Adrenal gland (tissue), 12 donors: Measurements from ENCODE around the gene C14orf93. TPM values are rescaled to one million over a fixed set of nuclear protein-coding genes. Genes with fewer than 3 reads are reported as not detected.

Experiments used
- DNase-seq, 7 donors: peaks; one replicate each; pipeline ENCODE4 v3.0.0-alpha.2; 2019 to 2020
- H3K27ac ChIP-seq, 5 donors: fragments of 200-600 bp; sonication (generic) in 4 of 5; 1 replicate in 3 of 5; 2 replicates in 2 of 5; pipeline versions ENCODE4 v1.5.1 to v1.8.0; 2016 to 2020; ENCODE audit warnings: mild to moderate bottlenecking in 1 of 5
- H3K27me3 ChIP-seq: fragments of 200-600 bp; 2 replicates; pipeline ENCODE4 v1.8.0; 2021
- H3K36me3 ChIP-seq, 2 donors: fragments of 200-600 bp; replicated peaks in 1 of 2; 1 replicate in 1 of 2; 2 replicates in 1 of 2; pipeline versions ENCODE4 v1.5.1 to v1.8.0; 2018 to 2022
- H3K4me1 ChIP-seq, 2 donors: fragments of 200-600 bp; replicated peaks in 1 of 2; 1 replicate in 1 of 2; 2 replicates in 1 of 2; pipeline versions ENCODE4 v1.5.1 to v1.8.0; 2018 to 2021
- H3K4me3 ChIP-seq, 4 donors: fragments of 200-600 bp; sonication (generic) in 3 of 4; one replicate each; pipeline ENCODE4 v1.5.1; 2016 to 2018
- H3K9me3 ChIP-seq, 3 donors: fragments of 200-600 bp; sonication (generic) in 1 of 3; replicated peaks in 1 of 3; 1 replicate in 2 of 3; 2 replicates in 1 of 3; pipeline versions ENCODE4 v1.5.1 to v1.8.0; 2016 to 2021
- POLR2A ChIP-seq, 2 donors: fragments of 450-650 bp; IDR thresholded peaks; one replicate each; pipeline ENCODE4 v1.6.1; 2017; ENCODE audit warnings: antibody characterized with exemption in 2 of 2, mild to moderate bottlenecking in 2 of 2, moderate library complexity in 1 of 2
- WGBS, 4 donors: extraction: QIAGEN DNeasy Blood & Tissue Kit in 2 of 4; methylation state at CpG; one replicate each; pipeline versions ENCODE4 v1.1.5 to v1.1.7; 2013 to 2017; 5-methylcytosine and 5-hydroxymethylcytosine counted together
- intact Hi-C, 2 donors: fragments of 100-400 bp; cut with DNase I; formaldehyde crosslinking; loops; one replicate each; pipeline versions ENCODE4 v1.14.1 to v1.15.0; 2022 to 2023
- polyA plus RNA-seq, 3 donors: library from polyadenylated mRNA; stranded (reverse); fragments of 200-250 nt in 2 of 3; fragments of 350-450 nt in 1 of 3; fragmentation: Illumina TruSeq in 1 of 3; extraction: RNeasy Lipid Tissue Mini Kit (QIAGEN cat#74804) in 1 of 3; gene quantifications; one replicate each; pipeline ENCODE4 v1.2.3, GENCODE V29; 2013 to 2014
- total RNA-seq, 9 donors: library from RNA; depleted of rRNA in 4 of 9; stranded (reverse); fragments of >200 nt in 4 of 9; fragments of 120-200 nt in 1 of 9; fragmentation: NEBNext Ultra II Directional in 1 of 9; extraction: Animal tissue kit (Norgen Biotek cat#: 25700) in 1 of 9; gene quantifications; one replicate each; pipeline versions ENCODE4 v1.1.0 to v1.2.4, GENCODE V29; 2013 to 2023
- TF ChIP-seq, protein P1 (sequence below), 6 experiments: fragments of 450-650 bp in 4 of 6; fragments of 200-600 bp in 2 of 6; sonication (generic) in 1 of 6; IDR thresholded peaks; 1 replicate in 5 of 6; 2 replicates in 1 of 6; pipeline versions ENCODE4 v1.5.1 to v1.8.0; 2016 to 2021; ENCODE audit warnings: antibody characterized with exemption in 6 of 6, mild to moderate bottlenecking in 2 of 6, moderate library complexity in 1 of 6
- donor health status: healthy with polysubstance abuse.
- donor health status: Bipolar disorder and iron deficiency.
- donor health status: DM: yes; HTN: yes; CAD: no.
- donor health status: DM: no; HTN: no; CAD: no.
- donor health status: DM: no; HTN: no; CAD: no.
- donor health status: DM: yes; HTN: yes; CAD: no.

The C14orf93 gene
- total and polyA plus RNA-seq, 12 donors, result 2.9 to 12.5 (median 7.8) TPM

DNA sequence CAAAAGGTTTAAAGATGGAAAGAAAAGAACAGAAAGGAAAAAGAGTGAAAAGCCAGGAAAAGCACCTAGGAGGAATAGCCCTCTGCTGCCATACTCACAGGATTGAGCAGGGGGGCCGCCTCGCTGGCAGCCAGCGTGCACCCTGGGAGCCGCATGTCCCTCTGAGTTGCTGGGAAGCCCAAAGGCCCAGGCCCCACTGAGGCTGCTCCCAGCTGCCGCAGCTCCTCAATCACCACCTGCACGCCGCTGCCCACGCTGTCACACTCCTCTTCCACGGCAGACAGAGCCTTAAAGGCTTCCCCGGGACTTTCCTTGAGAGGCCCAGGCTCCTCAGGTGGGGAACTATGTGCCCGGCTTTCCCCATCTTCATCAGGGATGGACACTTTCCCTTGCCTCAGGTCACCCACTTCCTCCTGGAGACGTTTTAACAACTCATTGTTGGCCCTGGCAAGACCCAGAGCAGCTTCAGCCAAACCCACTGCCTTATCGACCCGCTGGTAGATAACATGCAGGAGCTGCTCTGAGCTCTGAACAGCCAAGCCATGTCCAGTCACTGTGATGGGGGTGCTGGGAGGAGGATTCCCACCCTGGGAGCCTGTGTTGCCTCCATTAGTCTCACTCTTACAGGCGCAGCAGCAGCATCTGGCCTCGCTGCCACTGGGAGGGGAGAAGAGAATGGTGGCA, 11.5 kb downstream of the C14orf93 start:
- DNase-seq, result no peak
- H3K4me1 ChIP-seq, result no peaks in the 10 kb centered on the region
- H3K36me3 ChIP-seq, result no peaks in the 10 kb centered on the region
- no peaks in the 10 kb centered on the region for H3K9me3 ChIP-seq
- TF ChIP-seq, protein P1, sequence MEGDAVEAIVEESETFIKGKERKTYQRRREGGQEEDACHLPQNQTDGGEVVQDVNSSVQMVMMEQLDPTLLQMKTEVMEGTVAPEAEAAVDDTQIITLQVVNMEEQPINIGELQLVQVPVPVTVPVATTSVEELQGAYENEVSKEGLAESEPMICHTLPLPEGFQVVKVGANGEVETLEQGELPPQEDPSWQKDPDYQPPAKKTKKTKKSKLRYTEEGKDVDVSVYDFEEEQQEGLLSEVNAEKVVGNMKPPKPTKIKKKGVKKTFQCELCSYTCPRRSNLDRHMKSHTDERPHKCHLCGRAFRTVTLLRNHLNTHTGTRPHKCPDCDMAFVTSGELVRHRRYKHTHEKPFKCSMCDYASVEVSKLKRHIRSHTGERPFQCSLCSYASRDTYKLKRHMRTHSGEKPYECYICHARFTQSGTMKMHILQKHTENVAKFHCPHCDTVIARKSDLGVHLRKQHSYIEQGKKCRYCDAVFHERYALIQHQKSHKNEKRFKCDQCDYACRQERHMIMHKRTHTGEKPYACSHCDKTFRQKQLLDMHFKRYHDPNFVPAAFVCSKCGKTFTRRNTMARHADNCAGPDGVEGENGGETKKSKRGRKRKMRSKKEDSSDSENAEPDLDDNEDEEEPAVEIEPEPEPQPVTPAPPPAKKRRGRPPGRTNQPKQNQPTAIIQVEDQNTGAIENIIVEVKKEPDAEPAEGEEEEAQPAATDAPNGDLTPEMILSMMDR (IDR thresholded peaks at IDR 0.05), result no peak
- TF ChIP-seq POLR2A (IDR thresholded peaks at IDR 0.05), result no peak
- H3K4me3 ChIP-seq, result no peak overlapping the region
- 84 to 90% (median 89%) methylated on average over 15 to 16 of the region's 16 CpGs for WGBS, 4 donors
- H3K27ac ChIP-seq, result no peak overlapping the region
- intact Hi-C loops, result no loop called here
- H3K27me3 ChIP-seq, result no peaks in the 10 kb centered on the region

DNA sequence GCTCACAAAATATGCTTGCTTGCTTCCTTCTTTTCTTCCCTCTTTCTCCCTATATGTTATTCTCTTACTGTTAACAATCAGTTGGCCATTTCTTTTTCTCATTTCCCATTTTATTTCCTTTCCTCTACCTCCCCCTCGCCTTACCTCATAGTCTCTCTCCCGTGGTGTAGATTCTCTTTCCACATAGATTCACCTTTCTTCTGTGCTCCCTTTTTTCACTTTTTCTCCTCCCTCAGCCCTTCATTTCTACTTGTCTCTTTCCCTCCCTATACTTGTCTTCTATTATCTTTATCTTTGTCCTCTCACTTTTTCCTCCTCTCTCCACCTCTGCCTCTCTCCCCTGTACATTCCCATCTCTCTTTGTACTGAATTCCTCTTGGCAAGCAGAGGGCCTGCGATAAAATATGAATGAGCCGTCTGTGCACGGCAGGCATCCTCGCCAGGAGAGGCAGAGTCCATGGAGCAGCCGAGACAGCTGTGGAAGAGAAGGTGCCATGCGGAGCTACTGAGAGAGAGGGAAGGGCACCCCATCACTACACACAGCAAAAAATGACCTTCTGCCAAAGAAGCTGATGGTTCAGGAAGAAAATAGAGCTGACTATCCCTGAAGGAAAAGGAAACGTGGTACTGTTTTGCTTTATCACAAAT, 12.1 kb downstream of the C14orf93 start:
- intact Hi-C loops, result no loop called here
- H3K27me3 ChIP-seq, result no peaks in the 10 kb centered on the region
- H3K36me3 ChIP-seq, result no peaks in the 10 kb centered on the region
- DNase-seq, result no peak
- WGBS, 4 donors, result 74 to 85% (median 79%) methylated on average over 9 of the region's 9 CpGs
- no peaks in the 10 kb centered on the region for H3K9me3 ChIP-seq
- H3K4me3 ChIP-seq, result no peak overlapping the region
- H3K27ac ChIP-seq, result no peak overlapping the region
- TF ChIP-seq, protein P1 (IDR thresholded peaks at IDR 0.05), result no peak
- no peak for TF ChIP-seq POLR2A (IDR thresholded peaks at IDR 0.05)
- H3K4me1 ChIP-seq, result no peaks in the 10 kb centered on the region

DNA sequence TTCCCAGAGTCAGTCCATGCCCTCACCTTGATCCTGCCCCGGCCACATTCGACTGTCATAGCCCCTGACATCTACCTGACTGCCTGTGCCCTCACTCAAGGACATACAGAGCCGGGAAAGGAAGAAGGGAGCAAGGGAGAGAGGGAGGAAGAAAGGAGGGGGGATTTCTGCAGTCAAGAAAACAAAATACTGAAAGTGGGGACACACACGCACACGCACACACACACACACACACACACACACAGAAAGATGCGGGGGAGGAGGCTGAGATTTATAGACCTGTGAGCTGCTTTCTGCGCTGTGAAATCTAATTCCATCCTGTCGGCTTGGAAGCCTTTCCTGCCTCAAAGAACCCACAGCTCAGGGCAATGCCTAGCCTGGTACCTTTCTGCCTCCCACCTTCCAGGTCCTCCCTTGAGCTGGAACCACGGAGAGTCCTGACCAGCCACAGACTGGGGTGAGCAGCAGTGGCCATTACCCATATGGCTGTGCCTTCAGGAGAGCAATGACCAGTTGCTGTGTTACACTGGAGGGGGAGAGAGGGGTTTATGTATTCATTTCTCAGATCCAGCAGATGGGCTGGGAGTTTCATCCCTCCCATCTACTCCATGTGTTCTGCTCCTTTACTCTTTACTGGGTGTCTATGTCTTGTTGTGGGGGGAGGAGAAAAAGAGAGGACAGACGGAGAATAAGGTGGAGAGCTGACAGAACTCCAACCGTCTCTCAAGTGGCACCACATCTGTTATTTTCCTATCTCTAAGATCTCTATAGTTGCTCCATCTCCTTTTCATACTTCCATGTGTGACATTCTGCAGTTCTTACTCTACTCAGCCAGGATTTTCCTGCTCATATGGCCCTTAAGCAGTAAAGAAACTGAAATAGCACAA, 12.9 kb downstream of the C14orf93 start:
- no peak for DNase-seq
- Histone ChIP-seq H3K9me3 (no peaks in the 10 kb centered on the region), H3K36me3 (no peaks in the 10 kb centered on the region), H3K4me1 (no peaks in the 10 kb centered on the region), H3K27ac (no peak overlapping the region), H3K27me3 (no peaks in the 10 kb centered on the region), H3K4me3 (no peak overlapping the region)
- intact Hi-C loops, result no loop called here
- WGBS, 4 donors, result 44 to 58% (median 56%) methylated on average over 10 to 11 of the region's 11 CpGs
- no peak for TF ChIP-seq POLR2A (IDR thresholded peaks at IDR 0.05)
- TF ChIP-seq, protein P1 (IDR thresholded peaks at IDR 0.05), result no peak
